A549 (cell line): ENCODE results near the gene SLC23A3. TPM values are rescaled to one million over a fixed set of nuclear protein-coding genes. Genes with fewer than 3 reads are reported as not detected.

Experiments used
- ATAC-seq, 2 experiments: fragments of 200-7000 bp in 1 of 2; fragments of >200 bp in 1 of 2; cut with Nextera tagmentation in 1 of 2; cut with Tn5 transposase in 1 of 2; 3 replicates each; pipeline versions ENCODE4 v1.8.0 to v1.9.1; 2018 to 2020; ENCODE audit warnings: mild to moderate bottlenecking in 1 of 2, moderate library complexity in 1 of 2
- CTCF ChIA-PET: fragments of 300-600 bp; sonication (Branson Sonifier 250); formaldehyde crosslinking; extraction: SDS; loops from one replicate; lab custom pipeline; 2021; ENCODE audit warnings: antibody characterized with exemption, inconsistent platforms; lab: Yijun Ruan, JAX
- POLR2A ChIA-PET: fragments of 350-600 bp; formaldehyde crosslinking; extraction: SDS; loops from one replicate; lab custom pipeline; 2021; ENCODE audit warnings: antibody characterized with exemption, inconsistent platforms; lab: Yijun Ruan, JAX
- DNase-seq, 2 experiments: peaks; one replicate each; pipeline versions ENCODE4 v3.0.0 to v3.0.0-alpha.2; 2011 to 2016; ENCODE audit warnings: low read depth in 1 of 2, low spot score in 1 of 2
- FAIRE-seq: peaks from 2 replicates; lab custom pipeline; 2011; peaks lifted over from hg19 to GRCh38; lab: Jason Lieb, UNC
- H3K27ac ChIP-seq, 2 experiments: fragments of >200 bp; sonication (Bioruptor Twin); formaldehyde crosslinking; 3 replicates each; pipeline ENCODE4 v1.5.1; 2016 to 2017
- H3K4me1 ChIP-seq: fragments of >200 bp; sonication (Bioruptor Twin); formaldehyde crosslinking; 3 replicates; pipeline ENCODE4 v1.6.1; 2016
- H3K4me2 ChIP-seq: fragments of >200 bp; sonication (Bioruptor Twin); formaldehyde crosslinking; 3 replicates; pipeline ENCODE4 v1.6.1; 2016
- H3K4me3 ChIP-seq: fragments of >200 bp; sonication (Bioruptor Twin); formaldehyde crosslinking; 3 replicates; pipeline ENCODE4 v1.5.1; 2016
- H3K9me3 ChIP-seq: fragments of >200 bp; sonication (Bioruptor Twin); formaldehyde crosslinking; 3 replicates; pipeline ENCODE4 v1.6.1; 2016
- BHLHE40 ChIP-seq: IDR thresholded peaks from 2 replicates; pipeline ENCODE4 v1.6.1; 2012; ENCODE audit warnings: low read depth, low read length, inconsistent platforms
- CEBPB ChIP-seq, 2 experiments: fragments of >200 bp in 1 of 2; sonication (Bioruptor Twin) in 1 of 2; formaldehyde crosslinking in 1 of 2; IDR thresholded peaks; 2 replicates each; pipeline ENCODE4 v1.6.1; 2012 to 2016
- ESRRA ChIP-seq: fragments of 150-350 bp; IDR thresholded peaks from 2 replicates; pipeline ENCODE4 v1.6.1; 2014; ENCODE audit warnings: mild to moderate bottlenecking, low read length, borderline replicate concordance
- FOSB ChIP-seq: fragments of 250-450 bp; sonication (Bioruptor Pico); IDR thresholded peaks from 2 replicates; pipeline ENCODE4 v1.5.0; 2020; ENCODE audit warnings: mild to moderate bottlenecking, moderate library complexity
- GATA3 ChIP-seq: IDR thresholded peaks from 2 replicates; pipeline ENCODE4 v1.6.1; 2012; ENCODE audit warnings: borderline replicate concordance
- HOXA7 ChIP-seq: fragments of 250-450 bp; sonication (Bioruptor Pico); IDR thresholded peaks from 2 replicates; pipeline ENCODE4 v1.5.0; 2020; ENCODE audit warnings: mild to moderate bottlenecking, moderate library complexity
- HOXB13 ChIP-seq: fragments of 250-450 bp; sonication (Bioruptor Pico); IDR thresholded peaks from 2 replicates; pipeline ENCODE4 v1.5.0; 2020; ENCODE audit warnings: low read depth, mild to moderate bottlenecking, moderate library complexity
- JUN ChIP-seq, 2 experiments: fragments of >200 bp; sonication (Bioruptor Twin); formaldehyde crosslinking; IDR thresholded peaks; 2 replicates in 1 of 2; 3 replicates in 1 of 2; pipeline ENCODE4 v1.6.1; 2016 to 2017
- KDM5A ChIP-seq: fragments of 200-600 bp; sonication (generic); IDR thresholded peaks from 2 replicates; pipeline ENCODE4 v1.6.1; 2016; ENCODE audit warnings: antibody characterized with exemption, mild to moderate bottlenecking
- NFE2L2 ChIP-seq: fragments of 150-350 bp; conservative IDR thresholded peaks from 2 replicates; pipeline ENCODE4 v1.6.1; 2014; ENCODE audit warnings: low read length
- RAD21 ChIP-seq, 2 experiments: fragments of >200 bp in 1 of 2; sonication (Bioruptor Twin) in 1 of 2; formaldehyde crosslinking in 1 of 2; IDR thresholded peaks in 1 of 2; conservative IDR thresholded peaks in 1 of 2; 2 replicates in 1 of 2; 3 replicates in 1 of 2; pipeline ENCODE4 v1.6.1; 2012 to 2018; ENCODE audit warnings: inconsistent platforms in 1 of 2
- RNF2 ChIP-seq: fragments of 200-600 bp; sonication (generic); IDR thresholded peaks from 2 replicates; pipeline ENCODE4 v1.6.1; 2016; ENCODE audit warnings: low read depth, mild to moderate bottlenecking, antibody characterized with exemption, moderate library complexity, borderline replicate concordance
- ZNF302 ChIP-seq: fragments of 250-450 bp; sonication (Bioruptor Pico); IDR thresholded peaks from 2 replicates; pipeline ENCODE4 v1.9.0; 2021; ENCODE audit warnings: inconsistent platforms, mild to moderate bottlenecking, moderate library complexity
- WGBS: methylation state at CpG from one replicate; pipeline ENCODE4 v1.1.6; 2017; ENCODE audit errors: missing lambda C conversion rate; 5-methylcytosine and 5-hydroxymethylcytosine counted together
- polyA plus RNA-seq, 4 experiments: library from polyadenylated mRNA; depleted of rRNA in 3 of 4; stranded (reverse); fragments of >200 nt; fragmentation: RNase III in 1 of 4; extraction: RNeasy Plus Mini Kit Qiagen cat#74134 plus additional on column Dnase treatment in 1 of 4; gene quantifications; 2 replicates in 3 of 4; 3 replicates in 1 of 4; pipeline ENCODE4 v1.2.3, GENCODE V29; 2011 to 2017
- TF ChIP-seq, protein P1 (sequence below): fragments of >200 bp; sonication (Bioruptor Twin); formaldehyde crosslinking; IDR thresholded peaks from 2 replicates; pipeline ENCODE4 v1.6.1; 2016
- TF ChIP-seq, protein P2 (sequence below): fragments of 450-650 bp; IDR thresholded peaks from 2 replicates; pipeline ENCODE4 v1.6.1; 2014; ENCODE audit warnings: antibody characterized with exemption
- TF ChIP-seq, protein P3 (sequence below): fragments of 150-350 bp; IDR thresholded peaks from 2 replicates; pipeline ENCODE4 v1.6.1; 2014; ENCODE audit warnings: low read depth, mild to moderate bottlenecking, low read length
- TF ChIP-seq, protein P4 (sequence below): IDR thresholded peaks from 2 replicates; pipeline ENCODE4 v1.6.1; 2012
- TF ChIP-seq, protein P5 (sequence below): IDR thresholded peaks from 2 replicates; pipeline ENCODE4 v1.6.1; 2012
- TF ChIP-seq, protein P6 (sequence below): fragments of 200-600 bp; sonication (generic); IDR thresholded peaks from 2 replicates; pipeline ENCODE4 v1.6.1; 2016; ENCODE audit warnings: antibody characterized with exemption, mild to moderate bottlenecking, moderate library complexity

SLC23A3 gene
- polyA plus RNA-seq, 2 of the 4 experiments (the other 2 are of a cell fraction): 0.39 to 0.90 TPM

DNA sequence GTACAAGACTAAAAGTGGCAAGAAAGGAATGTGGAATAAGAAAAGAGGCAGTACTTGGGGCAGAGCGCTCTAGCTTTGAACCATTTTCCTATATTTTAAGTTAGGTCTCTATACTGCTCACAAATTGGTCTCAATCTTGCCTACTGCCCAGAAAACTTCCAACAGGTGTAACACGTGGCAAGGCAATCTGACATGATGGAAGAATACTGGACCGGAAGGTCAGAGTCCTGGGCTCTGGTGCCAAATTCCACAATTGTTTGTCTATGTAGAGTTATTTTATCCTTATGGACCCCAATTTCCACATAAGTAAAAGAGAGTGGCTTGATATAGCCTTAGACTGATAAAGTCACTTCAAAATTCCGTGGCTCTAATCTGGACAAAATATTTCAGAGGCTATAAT, 38.1 kb downstream of the SLC23A3 start (continued):
- TF ChIP-seq, protein P1, sequence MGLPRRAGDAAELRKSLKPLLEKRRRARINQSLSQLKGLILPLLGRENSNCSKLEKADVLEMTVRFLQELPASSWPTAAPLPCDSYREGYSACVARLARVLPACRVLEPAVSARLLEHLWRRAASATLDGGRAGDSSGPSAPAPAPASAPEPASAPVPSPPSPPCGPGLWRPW: no peak
- TF ChIP-seq RNF2 (no peak), FOSB (CRISPR knock-in tag) (no peak)
- TF ChIP-seq, protein P2, sequence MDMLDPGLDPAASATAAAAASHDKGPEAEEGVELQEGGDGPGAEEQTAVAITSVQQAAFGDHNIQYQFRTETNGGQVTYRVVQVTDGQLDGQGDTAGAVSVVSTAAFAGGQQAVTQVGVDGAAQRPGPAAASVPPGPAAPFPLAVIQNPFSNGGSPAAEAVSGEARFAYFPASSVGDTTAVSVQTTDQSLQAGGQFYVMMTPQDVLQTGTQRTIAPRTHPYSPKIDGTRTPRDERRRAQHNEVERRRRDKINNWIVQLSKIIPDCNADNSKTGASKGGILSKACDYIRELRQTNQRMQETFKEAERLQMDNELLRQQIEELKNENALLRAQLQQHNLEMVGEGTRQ: no peak
- TF ChIP-seq, all 56 proteins: peak for 0

DNA sequence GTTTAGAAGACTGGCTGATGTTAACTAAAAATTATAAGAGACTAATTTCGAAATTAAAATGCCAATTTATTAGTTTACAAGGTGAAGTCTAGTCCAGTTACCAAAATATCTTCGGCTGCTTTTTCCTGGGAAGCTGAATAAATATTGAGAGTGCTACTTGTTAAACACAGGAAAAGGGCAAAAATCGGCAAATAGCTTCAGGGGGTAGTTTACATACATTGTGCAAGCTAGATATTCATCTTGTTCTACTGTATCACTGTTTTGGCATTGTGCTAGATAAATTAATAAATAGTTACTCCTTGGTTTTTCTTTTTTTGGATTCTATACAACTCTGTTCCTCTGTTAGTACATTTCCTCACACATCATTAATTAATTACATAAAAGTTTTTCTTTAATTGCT, 38.5 kb downstream of the SLC23A3 start:
- Histone ChIP-seq H3K4me3 (no peak overlapping the region), H3K4me1 (peaks cover 25% of the 10 kb centered on the region), H3K9me3 (no peaks in the 10 kb centered on the region), H3K27ac (no peak overlapping the region), H3K4me2 (peak overlapping the region; percentile 34; the same call in 2 of the 3 replicates)
- DNase-seq: no peak
- CTCF ChIA-PET: interaction anchor here (0.9 to 3.8 kb wide), 7 partner anchors 11 to 164 kb away, joined by 3 to 30 read pairs (median 7); no protein-coding TSS in a partner anchor
- TF ChIP-seq CEBPB (IDR thresholded peaks at IDR 0.05) (0 out of 4 replicates have a peak, but pooled peaks of 1 of the 2 experiments have one; percentile 22), GATA3 (peak; percentile 37; the same call in 1 of the 2 replicates), NFE2L2 (no peak), HOXB13 (CRISPR knock-in tag) (no peak), KDM5A (no peak), JUN (IDR thresholded peaks at IDR 0.05) (no peak), ZNF302 (no peak), FOSB (CRISPR knock-in tag) (no peak), RAD21 (conservative IDR thresholded peaks at IDR 0.05 in 1 of 2, IDR thresholded peaks at IDR 0.05 in 1 of 2) (no peak), ESRRA (no peak), BHLHE40 (no peak), HOXA7 (CRISPR knock-in tag) (no peak)
- TF ChIP-seq, protein P3, sequence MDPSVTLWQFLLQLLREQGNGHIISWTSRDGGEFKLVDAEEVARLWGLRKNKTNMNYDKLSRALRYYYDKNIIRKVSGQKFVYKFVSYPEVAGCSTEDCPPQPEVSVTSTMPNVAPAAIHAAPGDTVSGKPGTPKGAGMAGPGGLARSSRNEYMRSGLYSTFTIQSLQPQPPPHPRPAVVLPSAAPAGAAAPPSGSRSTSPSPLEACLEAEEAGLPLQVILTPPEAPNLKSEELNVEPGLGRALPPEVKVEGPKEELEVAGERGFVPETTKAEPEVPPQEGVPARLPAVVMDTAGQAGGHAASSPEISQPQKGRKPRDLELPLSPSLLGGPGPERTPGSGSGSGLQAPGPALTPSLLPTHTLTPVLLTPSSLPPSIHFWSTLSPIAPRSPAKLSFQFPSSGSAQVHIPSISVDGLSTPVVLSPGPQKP: no peak
- TF ChIP-seq, protein P4, sequence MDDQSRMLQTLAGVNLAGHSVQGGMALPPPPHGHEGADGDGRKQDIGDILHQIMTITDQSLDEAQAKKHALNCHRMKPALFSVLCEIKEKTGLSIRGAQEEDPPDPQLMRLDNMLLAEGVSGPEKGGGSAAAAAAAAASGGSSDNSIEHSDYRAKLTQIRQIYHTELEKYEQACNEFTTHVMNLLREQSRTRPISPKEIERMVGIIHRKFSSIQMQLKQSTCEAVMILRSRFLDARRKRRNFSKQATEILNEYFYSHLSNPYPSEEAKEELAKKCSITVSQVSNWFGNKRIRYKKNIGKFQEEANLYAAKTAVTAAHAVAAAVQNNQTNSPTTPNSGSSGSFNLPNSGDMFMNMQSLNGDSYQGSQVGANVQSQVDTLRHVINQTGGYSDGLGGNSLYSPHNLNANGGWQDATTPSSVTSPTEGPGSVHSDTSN: no peak
- TF ChIP-seq, protein P5, sequence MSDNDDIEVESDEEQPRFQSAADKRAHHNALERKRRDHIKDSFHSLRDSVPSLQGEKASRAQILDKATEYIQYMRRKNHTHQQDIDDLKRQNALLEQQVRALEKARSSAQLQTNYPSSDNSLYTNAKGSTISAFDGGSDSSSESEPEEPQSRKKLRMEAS: no peak
- TF ChIP-seq, protein P6, sequence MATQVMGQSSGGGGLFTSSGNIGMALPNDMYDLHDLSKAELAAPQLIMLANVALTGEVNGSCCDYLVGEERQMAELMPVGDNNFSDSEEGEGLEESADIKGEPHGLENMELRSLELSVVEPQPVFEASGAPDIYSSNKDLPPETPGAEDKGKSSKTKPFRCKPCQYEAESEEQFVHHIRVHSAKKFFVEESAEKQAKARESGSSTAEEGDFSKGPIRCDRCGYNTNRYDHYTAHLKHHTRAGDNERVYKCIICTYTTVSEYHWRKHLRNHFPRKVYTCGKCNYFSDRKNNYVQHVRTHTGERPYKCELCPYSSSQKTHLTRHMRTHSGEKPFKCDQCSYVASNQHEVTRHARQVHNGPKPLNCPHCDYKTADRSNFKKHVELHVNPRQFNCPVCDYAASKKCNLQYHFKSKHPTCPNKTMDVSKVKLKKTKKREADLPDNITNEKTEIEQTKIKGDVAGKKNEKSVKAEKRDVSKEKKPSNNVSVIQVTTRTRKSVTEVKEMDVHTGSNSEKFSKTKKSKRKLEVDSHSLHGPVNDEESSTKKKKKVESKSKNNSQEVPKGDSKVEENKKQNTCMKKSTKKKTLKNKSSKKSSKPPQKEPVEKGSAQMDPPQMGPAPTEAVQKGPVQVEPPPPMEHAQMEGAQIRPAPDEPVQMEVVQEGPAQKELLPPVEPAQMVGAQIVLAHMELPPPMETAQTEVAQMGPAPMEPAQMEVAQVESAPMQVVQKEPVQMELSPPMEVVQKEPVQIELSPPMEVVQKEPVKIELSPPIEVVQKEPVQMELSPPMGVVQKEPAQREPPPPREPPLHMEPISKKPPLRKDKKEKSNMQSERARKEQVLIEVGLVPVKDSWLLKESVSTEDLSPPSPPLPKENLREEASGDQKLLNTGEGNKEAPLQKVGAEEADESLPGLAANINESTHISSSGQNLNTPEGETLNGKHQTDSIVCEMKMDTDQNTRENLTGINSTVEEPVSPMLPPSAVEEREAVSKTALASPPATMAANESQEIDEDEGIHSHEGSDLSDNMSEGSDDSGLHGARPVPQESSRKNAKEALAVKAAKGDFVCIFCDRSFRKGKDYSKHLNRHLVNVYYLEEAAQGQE: no peak
- no peak for FAIRE-seq
- POLR2A ChIA-PET: no interaction called here
- ATAC-seq: no peak
- WGBS: 11% methylated on average over 3 of the region's 3 CpGs
